Measurements from ENCODE around the gene TSLP.

Gene TSLP

GRCh38 chr5:111071413-111071812 lies at the start of gene TSLP:
Gene TSLP, plus strand, starts transcription at chr5:111071713. Its CDS starts 178 bp downstream, at chr5:111071891.
- no peak for DNase-seq

GRCh38 chr5:111022301-111022700 lies 49.2 kb upstream of the TSLP start:
- DNase-seq = no peak

GRCh38 chr5:111028865-111029264 lies 42.6 kb upstream of the TSLP start:
- DNase-seq = no peak

- DNase-seq = no peak
Observed at GRCh38 chr5:111043712-111044506, 27.6 kb upstream of the TSLP start.

- no peak for DNase-seq
Observed at GRCh38 chr5:111058064-111058463, 13.4 kb upstream of the TSLP start.

DNA sequence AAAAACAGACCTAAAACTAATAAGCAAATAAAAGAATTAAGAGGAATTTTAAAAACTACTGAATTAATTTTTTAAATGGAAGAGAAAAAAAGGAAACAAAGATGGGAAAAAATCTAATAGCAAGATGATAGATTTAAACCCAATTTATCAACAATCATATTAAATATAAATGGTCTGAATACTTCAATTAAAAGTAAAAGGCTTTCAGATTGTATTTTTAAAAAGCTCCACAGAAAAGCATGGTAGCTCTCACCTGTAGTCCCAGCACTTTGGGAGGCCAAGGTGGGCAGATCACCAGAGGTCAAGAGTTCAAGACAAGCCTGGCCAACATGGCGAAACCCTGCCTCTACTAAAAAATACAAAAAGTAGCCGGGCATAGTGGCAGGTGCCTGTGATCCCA lies 11.3 kb upstream of the TSLP start:
- no peak for DNase-seq

GRCh38 chr5:111061618-111062017 lies 9.9 kb upstream of the TSLP start:
- no peak for DNase-seq

- DNase-seq = no peak
Observed at GRCh38 chr5:111063709-111064322, 7.7 kb upstream of the TSLP start.

- no peak for DNase-seq
Observed at GRCh38 chr5:111066261-111066938, 5.1 kb upstream of the TSLP start.

DNA sequence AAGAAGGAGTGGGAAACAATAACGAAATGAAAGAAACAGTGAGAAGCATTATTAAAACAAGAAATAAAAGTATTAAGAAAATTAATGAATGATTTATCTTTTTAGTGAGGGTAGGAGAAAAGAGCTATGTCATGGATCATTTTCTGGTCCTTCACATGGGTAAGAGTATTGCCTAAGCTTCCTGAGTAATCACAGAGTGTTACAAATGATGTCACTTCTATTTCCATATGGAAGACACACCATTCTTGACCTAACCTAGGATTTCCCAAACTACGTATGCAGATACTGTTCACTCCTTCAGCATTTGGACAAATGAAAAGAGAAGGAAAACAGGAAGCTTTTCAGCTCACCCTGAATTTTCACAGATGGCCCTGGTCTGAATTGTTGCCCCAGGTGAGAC lies 3.3 kb upstream of the TSLP start:
- DNase-seq = no peak

GRCh38 chr5:111069839-111070238 lies 1.7 kb upstream of the TSLP start:
- no peak for DNase-seq

DNA sequence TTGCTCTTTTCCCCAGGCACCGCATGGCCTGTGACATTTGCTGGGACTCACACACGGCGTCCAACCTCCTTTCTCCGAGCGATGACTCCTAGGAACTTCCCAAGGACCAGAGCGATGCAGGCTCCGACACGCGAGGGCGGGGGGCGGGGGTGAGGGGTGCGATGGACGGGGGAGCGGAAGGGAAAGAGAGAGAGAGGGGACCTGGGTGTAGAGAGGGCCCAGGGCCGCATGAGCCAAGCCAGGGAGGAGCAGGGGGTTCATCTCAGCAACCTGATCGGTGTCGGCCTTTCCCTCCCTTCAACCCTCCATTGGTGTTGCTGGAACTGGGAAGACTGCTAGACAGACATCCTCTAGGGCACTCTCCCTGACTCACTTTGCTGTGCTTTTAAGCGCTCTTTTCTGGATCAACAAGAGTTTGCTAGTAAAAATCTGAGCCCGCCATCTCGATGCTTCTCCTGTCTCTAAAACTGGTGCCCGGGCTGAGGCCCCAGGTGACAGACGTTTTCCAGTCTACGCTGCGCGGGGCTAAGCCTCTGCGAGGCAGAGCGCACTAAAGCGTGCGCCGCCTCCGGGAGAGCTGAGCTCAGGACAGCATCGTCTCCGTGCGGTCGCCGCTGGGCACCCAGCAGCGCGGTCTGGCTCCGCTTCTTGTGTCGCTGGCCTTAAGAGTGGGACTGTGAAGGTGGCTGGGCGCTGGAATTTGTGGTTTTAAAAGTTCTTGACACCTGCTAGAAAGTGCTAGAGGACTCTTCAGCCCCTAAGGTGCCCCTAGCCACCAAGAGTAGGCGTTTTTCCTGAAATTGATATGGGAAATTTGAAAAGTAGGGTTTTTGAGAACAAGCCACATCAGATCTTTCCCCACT lies 1.0 kb upstream of the TSLP start:
- DNase-seq = peak; percentile 15

- DNase-seq = peak; percentile 53
Observed at GRCh38 chr5:111072949-111073682, 1.6 kb downstream of the TSLP start.

DNA sequence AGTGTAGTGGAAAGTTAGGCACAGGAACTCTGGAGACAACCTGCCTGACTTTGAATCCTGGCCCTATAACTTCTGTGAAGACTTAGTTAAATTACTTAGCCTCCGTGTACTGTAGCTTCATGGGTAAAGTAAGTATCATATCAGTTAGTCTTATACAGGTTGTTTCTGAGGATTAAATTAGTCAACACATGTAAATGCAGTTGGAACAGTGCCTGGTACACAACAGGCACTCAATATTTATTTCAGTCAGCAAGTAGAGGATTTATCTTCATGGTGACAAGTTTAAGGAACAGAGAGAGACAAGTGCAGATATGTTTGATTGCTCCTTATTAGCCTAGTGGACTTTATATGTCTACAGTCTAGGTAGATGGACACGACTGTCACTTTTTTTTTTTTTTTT lies 2.7 kb downstream of the TSLP start:
- DNase-seq = no peak

- no peak for DNase-seq
Observed at GRCh38 chr5:111075520-111075919, 4.0 kb downstream of the TSLP start.

DNA sequence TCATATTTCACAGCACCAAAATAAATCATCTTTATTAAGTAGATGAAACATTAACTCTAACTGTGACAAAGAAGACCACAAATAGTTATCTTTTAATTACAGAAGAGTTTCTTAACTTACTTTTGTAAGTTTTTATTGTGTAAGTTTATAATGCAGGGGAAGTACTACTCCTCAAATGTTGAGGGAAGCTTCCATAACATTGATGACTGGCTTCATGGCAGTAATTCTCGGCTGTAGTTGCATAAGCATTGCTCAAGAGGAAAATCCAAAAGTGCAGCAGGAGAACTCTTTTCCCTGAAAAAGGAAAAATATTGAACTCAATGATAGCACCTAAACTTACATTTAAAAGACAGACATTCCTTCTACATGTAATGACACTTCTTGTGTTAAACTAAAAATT lies 4.6 kb downstream of the TSLP start:
- DNase-seq = no peak

GRCh38 chr5:111077678-111078077 lies 6.2 kb downstream of the TSLP start:
- DNase-seq = no peak

GRCh38 chr5:111079846-111080245 lies 8.3 kb downstream of the TSLP start:
- DNase-seq = no peak

DNA sequence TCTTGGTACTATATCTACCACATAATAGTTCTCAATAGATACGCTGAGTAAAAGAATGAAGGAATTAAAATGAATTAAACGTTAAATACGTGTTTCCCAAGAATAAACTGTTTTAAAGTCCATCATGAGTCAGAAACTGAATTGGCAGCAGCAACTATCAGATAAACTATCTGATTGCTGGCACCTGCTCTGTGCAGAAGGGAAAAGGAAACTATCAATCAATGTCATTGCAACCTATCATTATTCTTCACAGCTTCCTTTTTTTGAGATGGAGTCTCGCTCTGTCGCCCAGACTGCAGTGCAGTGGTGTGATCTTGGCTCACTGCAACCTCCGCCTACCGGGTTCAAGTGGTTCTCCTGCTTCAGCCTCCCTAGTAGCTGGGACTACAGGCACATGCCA lies 11.8 kb downstream of the TSLP start:
- no peak for DNase-seq

DNA sequence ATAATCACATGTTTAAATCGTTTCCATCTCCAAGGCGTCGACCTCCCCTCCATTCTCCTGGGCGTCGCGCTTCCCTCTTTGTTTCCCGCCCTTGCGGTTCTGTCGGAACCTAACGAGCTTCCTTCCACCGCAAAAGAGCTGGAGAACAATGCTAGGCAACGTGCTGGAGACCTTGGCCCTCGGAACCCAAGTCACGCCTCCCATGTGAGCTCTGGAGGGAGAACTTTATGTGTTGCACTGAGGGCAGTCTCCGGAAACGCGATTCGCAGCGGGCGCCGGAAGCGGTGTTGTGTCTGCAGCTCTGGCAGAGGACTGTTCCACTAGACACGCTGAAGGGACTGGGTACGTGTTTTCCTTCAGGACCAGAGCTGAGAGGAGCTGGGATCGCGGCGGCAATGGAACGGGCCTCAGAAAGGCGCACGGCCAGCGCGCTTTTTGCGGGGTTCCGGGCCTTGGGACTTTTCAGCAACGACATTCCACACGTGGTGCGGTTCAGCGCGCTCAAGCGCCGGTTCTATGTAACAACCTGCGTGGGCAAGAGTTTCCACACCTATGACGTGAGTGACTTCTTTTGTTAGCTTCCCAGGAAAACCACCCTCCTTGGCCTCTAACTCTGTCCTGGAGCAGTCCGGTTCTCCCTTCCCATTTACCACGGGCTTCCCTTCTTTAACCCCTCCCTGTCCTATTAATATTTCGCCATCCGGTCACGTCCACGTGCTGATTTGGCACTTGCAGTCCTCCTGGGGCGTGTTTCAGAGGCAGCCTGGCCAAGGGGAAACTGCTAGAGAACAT lies 20.7 kb downstream of the TSLP start, which contains the start of gene WDR36:
WDR36 (plus strand) TSS at position 287 of the 792 bp plus-strand sequence; CDS start at position 396, 109 bp downstream.
- peak; percentile 91 for DNase-seq

GRCh38 chr5:111095982-111096381 lies 24.5 kb downstream of the TSLP start:
- DNase-seq = no peak

Data from stimulated activated CD4-positive, alpha-beta T cell treated with anti-CD3 and anti-CD28 coated beads, Interleukin-4, amount 100 ng/mL, for 24 hours (primary cell).